GM12801 (cell line): ENCODE data around the gene SLC2A4.

ENCODE experiments used
- TF ChIP-seq, protein P1 (sequence below): IDR thresholded peaks from one replicate; pipeline ENCODE4 v1.5.1; 2011; ENCODE audit warnings: control low read depth; ENCODE audit not compliant: insufficient read length; ENCODE audit errors: extremely low read depth

Gene SLC2A4

DNA sequence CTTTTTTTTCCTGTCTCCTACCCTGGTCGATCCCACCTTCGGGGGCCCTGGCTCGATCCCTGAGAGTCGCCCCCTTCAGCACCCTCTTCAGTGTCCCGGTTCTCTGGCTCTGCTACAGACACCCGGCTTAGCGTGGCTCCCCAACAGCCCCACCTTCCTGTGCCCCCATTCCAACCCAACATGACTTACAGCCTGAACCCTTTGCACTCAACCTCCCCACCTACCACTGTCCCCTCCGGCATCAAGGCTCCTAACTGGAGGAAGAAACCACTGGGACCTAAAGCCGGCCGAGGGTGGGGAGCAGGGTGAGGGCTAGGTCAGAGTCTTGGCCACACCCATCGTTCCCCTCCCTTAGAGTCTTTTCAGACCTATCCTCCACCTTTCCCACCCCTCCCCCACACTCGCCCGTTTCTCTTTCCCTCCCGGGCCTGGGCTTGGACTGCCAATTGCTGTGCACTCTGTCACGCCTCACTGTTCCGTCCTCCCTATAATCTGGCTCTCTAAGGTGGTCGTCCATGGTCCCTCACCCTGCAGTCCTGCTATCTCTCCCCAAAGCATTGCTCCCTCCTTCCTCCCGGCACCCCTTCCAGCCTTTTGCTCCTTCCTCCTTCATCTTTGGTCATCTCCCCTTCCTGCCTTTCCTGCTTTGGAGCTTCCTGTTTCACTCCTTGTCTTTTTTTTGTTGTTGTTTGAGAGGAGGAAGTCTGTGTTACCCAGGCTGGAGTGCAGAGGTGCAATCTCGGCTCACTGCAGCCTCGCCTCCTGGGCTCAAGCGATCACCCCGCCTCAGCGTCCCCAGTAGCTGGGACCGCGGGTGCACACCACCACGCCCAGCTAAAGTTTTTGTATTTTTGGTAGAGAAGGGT lies 18.4 kb upstream of the SLC2A4 start:
- TF ChIP-seq, protein P1, sequence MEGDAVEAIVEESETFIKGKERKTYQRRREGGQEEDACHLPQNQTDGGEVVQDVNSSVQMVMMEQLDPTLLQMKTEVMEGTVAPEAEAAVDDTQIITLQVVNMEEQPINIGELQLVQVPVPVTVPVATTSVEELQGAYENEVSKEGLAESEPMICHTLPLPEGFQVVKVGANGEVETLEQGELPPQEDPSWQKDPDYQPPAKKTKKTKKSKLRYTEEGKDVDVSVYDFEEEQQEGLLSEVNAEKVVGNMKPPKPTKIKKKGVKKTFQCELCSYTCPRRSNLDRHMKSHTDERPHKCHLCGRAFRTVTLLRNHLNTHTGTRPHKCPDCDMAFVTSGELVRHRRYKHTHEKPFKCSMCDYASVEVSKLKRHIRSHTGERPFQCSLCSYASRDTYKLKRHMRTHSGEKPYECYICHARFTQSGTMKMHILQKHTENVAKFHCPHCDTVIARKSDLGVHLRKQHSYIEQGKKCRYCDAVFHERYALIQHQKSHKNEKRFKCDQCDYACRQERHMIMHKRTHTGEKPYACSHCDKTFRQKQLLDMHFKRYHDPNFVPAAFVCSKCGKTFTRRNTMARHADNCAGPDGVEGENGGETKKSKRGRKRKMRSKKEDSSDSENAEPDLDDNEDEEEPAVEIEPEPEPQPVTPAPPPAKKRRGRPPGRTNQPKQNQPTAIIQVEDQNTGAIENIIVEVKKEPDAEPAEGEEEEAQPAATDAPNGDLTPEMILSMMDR = no peak

DNA sequence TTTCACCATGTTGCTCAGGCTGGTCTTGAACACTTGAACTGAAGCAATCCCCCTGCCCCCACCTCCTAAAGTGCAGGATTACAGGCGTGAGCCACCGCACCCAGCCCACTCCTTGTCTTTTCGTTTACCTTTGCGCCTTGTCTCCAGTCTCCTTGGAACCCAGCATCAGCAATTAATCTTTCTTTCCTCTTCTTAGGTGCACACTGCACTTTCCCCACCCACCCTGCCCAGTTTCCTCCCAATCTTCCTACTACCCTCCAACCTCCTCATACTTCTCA lies 17.8 kb upstream of the SLC2A4 start:
- TF ChIP-seq, protein P1 = no peak

DNA sequence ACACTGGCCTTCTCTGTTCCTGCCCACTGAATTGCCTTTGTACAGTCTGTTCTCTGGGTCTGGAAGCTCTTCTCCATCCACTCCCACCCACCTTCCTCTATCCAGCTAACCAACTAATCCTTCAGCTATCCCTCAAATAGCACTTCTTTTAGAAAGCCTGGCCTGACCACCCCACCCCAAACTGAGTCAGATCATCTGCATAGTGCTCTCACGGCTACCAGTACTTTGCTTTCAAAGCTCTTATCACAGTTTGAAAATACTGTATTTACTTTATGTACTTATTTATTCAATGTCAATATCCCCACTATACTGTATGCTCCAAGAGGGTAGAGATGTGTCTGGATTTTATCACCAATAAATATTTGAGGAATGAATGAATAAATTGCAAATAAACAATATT lies 14.7 kb upstream of the SLC2A4 start:
- TF ChIP-seq, protein P1 = no peak

DNA sequence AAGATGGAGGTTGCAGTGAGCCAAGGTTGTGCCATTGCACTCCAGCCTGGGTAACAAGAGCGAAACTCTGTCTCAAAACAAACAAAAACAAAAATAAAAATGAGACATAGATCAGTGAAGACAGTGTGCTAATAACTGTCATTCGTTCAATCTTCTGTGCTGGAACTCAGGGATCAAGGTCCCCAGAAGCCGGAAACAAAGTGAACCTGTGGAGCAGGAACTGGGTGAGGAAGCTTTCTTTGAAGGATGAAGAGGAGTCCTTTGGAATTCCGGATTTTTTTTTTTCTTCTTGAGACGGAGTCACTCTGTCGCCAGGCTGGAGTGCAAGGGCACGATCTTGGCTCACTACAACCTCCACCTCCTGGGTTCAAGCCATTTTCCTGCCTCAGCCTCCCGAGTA lies 2.1 kb upstream of the SLC2A4 start:
- TF ChIP-seq, protein P1 = no peak

DNA sequence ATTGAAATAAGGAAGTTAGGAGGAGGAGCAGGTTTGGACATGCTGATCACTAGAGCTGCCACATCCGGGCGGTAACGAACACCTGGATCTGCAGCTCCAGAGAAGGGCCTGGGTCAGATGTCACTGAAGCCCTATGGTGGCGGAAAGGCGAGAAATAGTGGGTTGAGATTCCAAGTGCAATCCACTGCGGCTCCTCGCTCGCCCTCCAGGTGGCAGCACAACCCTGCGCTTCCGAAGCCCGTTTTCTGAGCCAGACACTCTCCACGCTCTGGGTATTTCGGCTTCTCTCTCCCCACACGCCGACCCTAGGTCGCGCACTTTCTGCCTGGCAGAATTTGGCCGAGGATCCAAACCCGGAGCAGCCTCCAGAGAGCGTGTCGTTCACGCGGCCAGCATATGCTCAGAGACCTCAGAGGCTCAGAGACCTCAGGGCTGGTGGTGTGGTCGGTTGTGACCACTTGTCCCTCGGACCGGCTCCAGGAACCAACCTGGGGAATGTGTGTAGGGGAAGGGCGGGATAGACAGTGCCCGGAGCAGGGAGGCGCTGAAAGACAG lies 922 bp upstream of the SLC2A4 start:
- TF ChIP-seq, protein P1 = no peak

DNA sequence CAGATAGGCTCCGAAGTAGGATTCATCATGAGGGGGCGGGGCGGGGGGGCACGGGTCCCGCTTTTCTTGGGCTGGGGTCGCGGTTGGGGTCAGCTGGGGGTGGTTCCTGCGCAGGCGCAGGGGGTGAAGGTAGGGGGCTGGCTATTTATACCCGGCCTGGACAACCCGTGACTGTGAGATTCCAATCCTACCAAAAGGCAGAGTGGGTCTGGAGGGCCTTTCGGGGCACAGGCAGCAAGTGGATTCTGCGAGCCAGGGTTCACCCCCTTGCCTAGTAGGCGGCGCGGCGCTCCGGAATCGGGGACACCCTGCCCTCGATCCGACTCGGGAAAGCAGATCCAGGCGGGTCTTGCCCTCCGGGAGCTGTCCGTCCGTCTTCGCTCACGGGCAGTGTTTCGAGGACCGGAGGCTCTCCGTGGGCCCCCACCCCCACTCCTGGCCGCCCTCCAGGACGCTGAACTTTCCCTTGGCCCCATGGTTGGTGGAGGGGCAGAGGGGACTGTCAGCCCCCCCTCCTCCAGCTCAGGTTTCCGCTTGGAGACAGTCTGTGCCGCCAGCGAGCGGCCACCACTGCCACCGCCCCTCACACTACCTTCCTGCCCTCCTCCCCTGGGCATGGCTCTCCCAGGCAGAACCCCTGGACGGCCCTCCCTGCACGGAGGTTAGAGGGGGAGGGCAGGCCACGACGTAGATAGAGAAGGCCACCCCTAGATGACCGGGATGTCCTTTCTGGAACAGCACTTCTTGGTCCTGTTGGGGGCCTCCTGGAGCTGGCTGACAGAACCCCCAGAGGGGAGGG lies 634 bp downstream of the SLC2A4 start:
- TF ChIP-seq, protein P1 = no peak

DNA sequence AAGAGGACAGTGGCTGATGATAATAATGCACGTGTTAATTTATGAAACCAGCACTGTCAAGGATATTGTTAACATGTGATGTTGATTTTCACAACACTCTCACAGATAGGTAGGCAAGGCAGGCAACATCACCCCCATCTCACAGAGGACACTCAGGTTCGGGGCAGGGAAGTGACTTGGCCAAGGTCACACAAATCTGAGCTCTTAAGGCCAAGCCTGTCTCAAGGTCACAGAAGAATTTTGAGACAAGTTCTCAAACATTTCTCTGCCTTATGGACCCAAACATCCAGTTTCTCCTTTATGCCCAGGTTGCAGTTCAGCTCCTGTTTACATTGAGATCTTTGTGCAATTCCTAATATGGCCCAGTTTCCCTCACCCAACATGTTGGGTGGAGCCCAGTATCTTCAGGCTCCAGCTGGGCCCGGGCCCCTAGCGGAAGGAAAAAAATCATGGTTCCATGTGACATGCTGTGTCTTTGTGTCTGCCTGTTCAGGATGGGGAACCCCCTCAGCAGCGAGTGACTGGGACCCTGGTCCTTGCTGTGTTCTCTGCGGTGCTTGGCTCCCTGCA lies 1.3 kb downstream of the SLC2A4 start:
- TF ChIP-seq, protein P1 = no peak
